Measurements from ENCODE around the gene CNTFR.

Gene CNTFR

GRCh38 chr9:34615132-34615531 lies 25.6 kb upstream of the CNTFR start:
- DNase-seq, result no peak

GRCh38 chr9:34612788-34613390 lies 23.4 kb upstream of the CNTFR start:
- peak; percentile 87 for DNase-seq

- peak; percentile 90 for DNase-seq
These were observed 22.6 kb upstream of the CNTFR start, which contains the start of gene RPP25L for GRCh38 chr9:34611811-34612787. Gene RPP25L, minus strand, starts transcription at chr9:34612097. Its CDS starts 801 bp downstream, at chr9:34611296.

- DNase-seq, result no peak
These were observed 21.8 kb upstream of the CNTFR start for GRCh38 chr9:34611251-34611810.

GRCh38 chr9:34610434-34611206 lies 21.1 kb upstream of the CNTFR start:
- DNase-seq, result peak; percentile 16

GRCh38 chr9:34607331-34607730 lies 17.8 kb upstream of the CNTFR start:
- DNase-seq, result no peak

GRCh38 chr9:34606905-34607304 lies 17.4 kb upstream of the CNTFR start:
- no peak for DNase-seq

GRCh38 chr9:34606190-34606589 lies 16.7 kb upstream of the CNTFR start:
- no peak for DNase-seq

GRCh38 chr9:34603610-34604231 lies 14.2 kb upstream of the CNTFR start:
- DNase-seq, result peak; percentile 86

GRCh38 chr9:34601937-34602573 lies 12.5 kb upstream of the CNTFR start:
- no peak for DNase-seq

GRCh38 chr9:34600908-34601307 lies 11.4 kb upstream of the CNTFR start:
- DNase-seq, result no peak

GRCh38 chr9:34599546-34599945 lies 10.0 kb upstream of the CNTFR start:
- peak; percentile 10 for DNase-seq

- no peak for DNase-seq
These were observed 4.7 kb upstream of the CNTFR start for GRCh38 chr9:34594177-34594576.

- no peak for DNase-seq
These were observed 3.5 kb upstream of the CNTFR start for GRCh38 chr9:34592895-34593601.

- no peak for DNase-seq
These were observed 2.7 kb upstream of the CNTFR start for GRCh38 chr9:34591917-34592866.

- peak; percentile 81 for DNase-seq
These were observed 1.9 kb upstream of the CNTFR start for GRCh38 chr9:34591248-34591916.

GRCh38 chr9:34590381-34591247 lies 1.1 kb upstream of the CNTFR start:
- DNase-seq, result no peak

All from OCI-M1 (cell line).